GM21737 (cell line): ENCODE results near the gene AHNAK2.
"Not testable (repeated sequence)": the region's sequence is repeated elsewhere in the genome, so short reads cannot be mapped to it uniquely, and the experiment has no call there.

Source experiments
- ATAC-seq: cut with Tn5 transposase; IDR thresholded peaks from one replicate; pipeline ENCODE4 v1.9.1; 2021; ENCODE audit warnings: mild to moderate bottlenecking, moderate library complexity; ENCODE audit not compliant: unreplicated experiment

Gene AHNAK2

GRCh38 chr14:104900639-104901512, 77.3 kb downstream of the AHNAK2 start:
- no peak for ATAC-seq

GRCh38 chr14:104899781-104900180, 78.4 kb downstream of the AHNAK2 start:
- ATAC-seq, result no peak

- no peak for ATAC-seq
Observed at GRCh38 chr14:104898870-104899510, 79.2 kb downstream of the AHNAK2 start.

- no peak for ATAC-seq
Observed at GRCh38 chr14:104898195-104898558, 80.0 kb downstream of the AHNAK2 start.

- no peak for ATAC-seq
Observed at GRCh38 chr14:104897330-104898194, 80.6 kb downstream of the AHNAK2 start.

- ATAC-seq, result no peak
Observed at GRCh38 chr14:104895786-104896661, 82.2 kb downstream of the AHNAK2 start.

- ATAC-seq, result no peak
Observed at GRCh38 chr14:104895207-104895785, 82.9 kb downstream of the AHNAK2 start.

GRCh38 chr14:104894331-104895206, 83.6 kb downstream of the AHNAK2 start:
- no peak for ATAC-seq

- no peak for ATAC-seq
Observed at GRCh38 chr14:104893435-104894207, 84.6 kb downstream of the AHNAK2 start.

GRCh38 chr14:104892531-104893434, 85.4 kb downstream of the AHNAK2 start:
- ATAC-seq, result no peak

GRCh38 chr14:104891664-104892530, 86.3 kb downstream of the AHNAK2 start:
- ATAC-seq, result no peak

- ATAC-seq, result no peak
Observed at GRCh38 chr14:104891121-104891551, 87.0 kb downstream of the AHNAK2 start.

- ATAC-seq, result not testable (repeated sequence)
Observed at GRCh38 chr14:104890292-104890691, 87.9 kb downstream of the AHNAK2 start.

- no peak for ATAC-seq
Observed at GRCh38 chr14:104889375-104889757, 88.8 kb downstream of the AHNAK2 start.

- no peak for ATAC-seq
Observed at GRCh38 chr14:104888489-104889374, 89.4 kb downstream of the AHNAK2 start.
